Colonic mucosa (tissue), 4 donors: ENCODE results near the gene PTPRT. TPM values are rescaled to one million over a fixed set of nuclear protein-coding genes. Genes with fewer than 3 reads are reported as not detected.

ENCODE experiments used
- DNase-seq: peaks from one replicate; pipeline ENCODE4 v3.0.0-alpha.2; 2020
- H3K27ac ChIP-seq: fragments of 200-600 bp; one replicate; pipeline ENCODE4 v1.8.0; 2021
- H3K27me3 ChIP-seq: fragments of 200-600 bp; one replicate; pipeline ENCODE4 v1.8.0; 2021
- H3K36me3 ChIP-seq: fragments of 200-600 bp; one replicate; pipeline ENCODE4 v1.8.0; 2021
- H3K4me1 ChIP-seq: fragments of 200-600 bp; one replicate; pipeline ENCODE4 v1.8.0; 2021; ENCODE audit warnings: mild to moderate bottlenecking
- H3K4me3 ChIP-seq: fragments of 200-600 bp; one replicate; pipeline ENCODE4 v1.8.0; 2021
- H3K9ac ChIP-seq, 2 donors: one replicate each; pipeline ENCODE4 v1.7.0; 2013; ENCODE audit warnings: control low read depth in 2 of 2, low read depth in 2 of 2, low read length in 2 of 2
- H3K9me3 ChIP-seq: fragments of 200-600 bp; one replicate; pipeline ENCODE4 v1.8.0; 2021
- intact Hi-C: fragments of 100-400 bp; cut with DNase I; formaldehyde crosslinking; loops from one replicate; pipeline ENCODE4 v1.14.1; 2022
- total RNA-seq, 2 donors: library from RNA; stranded (reverse); fragmentation: NEBNext Ultra II Directional in 1 of 2; extraction: Animal tissue kit (Norgen Biotek cat#: 25700) in 1 of 2; gene quantifications; one replicate each; pipeline ENCODE4 v1.2.1, GENCODE V29; 2021
- TF ChIP-seq, protein P1 (sequence below): fragments of 200-600 bp; IDR thresholded peaks from one replicate; pipeline ENCODE4 v1.8.0; 2022; ENCODE audit warnings: antibody characterized with exemption, mild to moderate bottlenecking
- donor health status: healthy.
- donor health status: DM: no; HTN: no; CAD: no.
- donor health status: DM: no; HTN: no; CAD: no.

PTPRT gene
- total RNA-seq, 2 donors from 2014 or later = 0.11 to 0.12 TPM

DNA sequence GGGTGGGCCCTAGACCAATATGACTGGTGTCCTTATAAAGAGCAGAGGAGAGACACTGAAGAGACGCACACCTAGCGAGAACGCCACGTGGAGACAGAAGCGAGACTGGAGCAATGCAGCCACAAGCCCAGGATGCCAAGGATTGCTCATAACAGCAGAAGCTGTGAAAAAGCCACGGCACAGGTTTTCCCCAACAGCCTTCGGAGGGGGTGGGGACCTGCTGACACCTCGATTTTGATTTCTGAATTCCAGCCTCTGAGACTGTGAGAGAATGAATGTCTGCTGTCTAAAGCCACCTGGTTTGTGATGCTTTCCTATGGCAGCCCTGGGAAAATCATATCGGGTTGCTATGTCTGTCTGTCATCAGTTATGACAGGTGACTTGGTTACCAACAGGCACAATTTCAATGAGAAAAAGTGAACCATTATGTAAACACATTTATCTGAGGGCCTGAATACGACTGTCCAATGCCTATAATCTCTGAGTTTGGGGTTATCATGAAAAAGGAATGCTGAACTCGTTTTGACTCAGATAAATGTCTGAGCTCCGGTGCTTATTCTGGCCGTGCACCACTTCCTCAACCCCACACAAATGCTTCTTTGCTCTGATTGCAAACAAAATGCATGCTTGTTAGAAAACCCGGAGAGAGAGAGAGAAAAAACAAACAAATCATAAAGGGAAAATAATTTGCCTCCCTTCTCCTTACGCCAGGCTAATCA lies 769.7 kb downstream of the PTPRT start:
- no peak for DNase-seq
- Histone ChIP-seq H3K36me3 (no peaks in the 10 kb centered on the region), H3K9me3 (no peaks in the 10 kb centered on the region), H3K4me3 (no peak overlapping the region), H3K4me1 (no peaks in the 10 kb centered on the region), H3K27me3 (no peaks in the 10 kb centered on the region), H3K9ac (no peak overlapping the region), H3K27ac (no peak overlapping the region)
- TF ChIP-seq, protein P1, sequence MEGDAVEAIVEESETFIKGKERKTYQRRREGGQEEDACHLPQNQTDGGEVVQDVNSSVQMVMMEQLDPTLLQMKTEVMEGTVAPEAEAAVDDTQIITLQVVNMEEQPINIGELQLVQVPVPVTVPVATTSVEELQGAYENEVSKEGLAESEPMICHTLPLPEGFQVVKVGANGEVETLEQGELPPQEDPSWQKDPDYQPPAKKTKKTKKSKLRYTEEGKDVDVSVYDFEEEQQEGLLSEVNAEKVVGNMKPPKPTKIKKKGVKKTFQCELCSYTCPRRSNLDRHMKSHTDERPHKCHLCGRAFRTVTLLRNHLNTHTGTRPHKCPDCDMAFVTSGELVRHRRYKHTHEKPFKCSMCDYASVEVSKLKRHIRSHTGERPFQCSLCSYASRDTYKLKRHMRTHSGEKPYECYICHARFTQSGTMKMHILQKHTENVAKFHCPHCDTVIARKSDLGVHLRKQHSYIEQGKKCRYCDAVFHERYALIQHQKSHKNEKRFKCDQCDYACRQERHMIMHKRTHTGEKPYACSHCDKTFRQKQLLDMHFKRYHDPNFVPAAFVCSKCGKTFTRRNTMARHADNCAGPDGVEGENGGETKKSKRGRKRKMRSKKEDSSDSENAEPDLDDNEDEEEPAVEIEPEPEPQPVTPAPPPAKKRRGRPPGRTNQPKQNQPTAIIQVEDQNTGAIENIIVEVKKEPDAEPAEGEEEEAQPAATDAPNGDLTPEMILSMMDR = no peak
- intact Hi-C loops = no loop called here

DNA sequence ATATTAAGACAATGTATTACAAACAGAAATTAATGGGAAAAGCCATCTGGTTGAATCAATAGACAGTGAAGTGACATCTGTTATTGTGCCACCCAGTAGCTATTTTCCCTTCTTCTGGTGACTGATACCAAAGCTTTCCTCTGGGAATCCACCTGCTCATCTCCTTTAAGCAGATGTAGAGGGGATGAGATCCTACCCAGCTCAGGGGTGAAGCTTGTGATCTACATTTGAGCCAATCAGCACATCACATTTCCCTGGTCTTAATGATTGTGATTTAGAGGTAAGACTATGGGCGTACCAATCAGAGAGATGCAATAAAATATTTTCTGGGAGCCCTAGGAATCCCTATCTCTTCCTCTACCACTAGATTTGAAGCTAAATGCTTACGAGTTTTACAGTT lies 782.9 kb downstream of the PTPRT start:
- TF ChIP-seq, protein P1 = no peak
- Histone ChIP-seq H3K36me3 (no peaks in the 10 kb centered on the region), H3K9ac (no peak overlapping the region), H3K27me3 (no peaks in the 10 kb centered on the region), H3K4me3 (no peak overlapping the region), H3K4me1 (no peaks in the 10 kb centered on the region), H3K27ac (no peak overlapping the region), H3K9me3 (no peaks in the 10 kb centered on the region)
- no peak for DNase-seq
- intact Hi-C loops = no loop called here

DNA sequence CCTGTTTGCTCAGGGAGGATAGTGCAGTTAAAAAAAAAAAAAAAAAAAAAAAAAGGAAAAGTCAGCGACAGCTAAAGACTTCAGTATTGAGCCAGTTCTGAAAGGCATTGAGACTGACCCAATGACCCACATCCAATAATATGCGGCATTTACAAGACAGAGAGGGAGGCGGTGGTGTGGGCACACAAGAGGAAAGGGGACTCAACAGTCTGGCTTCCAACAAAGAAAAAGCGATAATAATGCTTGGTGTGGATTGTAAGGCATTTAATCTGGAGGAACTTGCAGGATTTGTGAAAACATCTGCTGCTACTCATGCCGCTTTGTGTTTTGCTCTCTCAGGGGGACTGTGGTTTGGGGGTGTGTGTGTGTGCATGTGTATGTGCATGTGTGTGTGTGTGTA lies 787.3 kb downstream of the PTPRT start:
- DNase-seq = no peak
- Histone ChIP-seq H3K9ac (no peak overlapping the region), H3K9me3 (no peaks in the 10 kb centered on the region), H3K4me3 (no peak overlapping the region), H3K4me1 (no peaks in the 10 kb centered on the region), H3K27me3 (no peaks in the 10 kb centered on the region), H3K27ac (no peak overlapping the region), H3K36me3 (no peaks in the 10 kb centered on the region)
- TF ChIP-seq, protein P1 = no peak
- intact Hi-C loops = no loop called here

DNA sequence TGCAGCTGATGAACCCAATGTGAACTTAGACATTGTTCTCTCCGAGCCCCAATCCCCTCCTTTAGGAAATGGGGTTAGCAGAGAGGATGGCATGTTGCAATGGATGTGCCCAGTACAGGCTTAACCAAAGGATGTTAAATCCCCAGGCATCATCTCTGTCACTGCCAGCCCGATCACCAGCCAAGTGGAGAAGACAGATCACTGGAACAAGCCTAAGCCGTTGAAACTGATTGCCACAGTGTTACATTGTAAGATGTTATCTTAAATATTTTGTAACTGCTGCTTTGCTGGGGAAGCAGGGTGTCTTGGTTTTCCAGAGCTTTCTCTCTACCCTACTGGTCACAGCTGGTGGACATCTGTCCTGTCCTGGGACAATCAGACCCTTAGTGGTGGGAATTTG lies 788.1 kb downstream of the PTPRT start:
- intact Hi-C loops = no loop called here
- Histone ChIP-seq H3K27ac (no peak overlapping the region), H3K9me3 (no peaks in the 10 kb centered on the region), H3K36me3 (no peaks in the 10 kb centered on the region), H3K27me3 (no peaks in the 10 kb centered on the region), H3K4me3 (no peak overlapping the region), H3K9ac (no peak overlapping the region), H3K4me1 (no peaks in the 10 kb centered on the region)
- TF ChIP-seq, protein P1 = no peak
- no peak for DNase-seq

DNA sequence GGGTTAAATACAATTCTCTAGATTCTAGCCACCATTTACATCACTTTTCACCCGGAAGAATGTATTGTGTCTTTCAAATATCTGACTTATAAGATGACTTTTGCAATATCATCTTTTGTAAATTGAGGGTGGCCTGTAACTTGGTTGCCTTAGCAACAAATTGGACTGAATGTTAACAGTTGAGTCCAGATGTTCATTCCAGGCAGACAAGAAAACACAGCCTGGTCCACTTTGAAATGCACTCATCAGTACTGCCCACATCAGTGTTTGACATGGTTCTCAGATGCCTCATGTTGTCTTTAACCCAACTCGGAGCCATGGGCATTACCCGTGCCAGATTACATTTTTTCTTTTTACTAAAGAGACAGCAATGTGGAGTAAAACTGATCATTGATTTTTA lies 789.9 kb downstream of the PTPRT start:
- TF ChIP-seq, protein P1 = no peak
- no peaks in the 10 kb centered on the region for H3K4me1 ChIP-seq
- no peaks in the 10 kb centered on the region for H3K36me3 ChIP-seq
- no peak overlapping the region for H3K4me3 ChIP-seq
- H3K9me3 ChIP-seq = no peaks in the 10 kb centered on the region
- DNase-seq = no peak
- H3K27me3 ChIP-seq = no peaks in the 10 kb centered on the region
- no peak overlapping the region for H3K27ac ChIP-seq
- intact Hi-C loops = no loop called here
- H3K9ac ChIP-seq = no peak overlapping the region
